SH-SY5Y (cell line): ENCODE data around the gene CDIPT.

Experiments
- GATA2 ChIP-seq: IDR thresholded peaks from 2 replicates; pipeline ENCODE4 v1.6.1; 2011; ENCODE audit warnings: mild to moderate bottlenecking, low read depth, low read length
- GATA3 ChIP-seq: IDR thresholded peaks from 2 replicates; pipeline ENCODE4 v1.6.1; 2011; ENCODE audit warnings: low read depth, mild to moderate bottlenecking, low read length, moderate library complexity

GRCh38 chr16:29878172-29878571, 15.1 kb upstream of the CDIPT start:
- TF ChIP-seq GATA2 (no peak), GATA3 (no peak)
